ENCODE measurements around the gene SDK1.

Gene SDK1, protein sequence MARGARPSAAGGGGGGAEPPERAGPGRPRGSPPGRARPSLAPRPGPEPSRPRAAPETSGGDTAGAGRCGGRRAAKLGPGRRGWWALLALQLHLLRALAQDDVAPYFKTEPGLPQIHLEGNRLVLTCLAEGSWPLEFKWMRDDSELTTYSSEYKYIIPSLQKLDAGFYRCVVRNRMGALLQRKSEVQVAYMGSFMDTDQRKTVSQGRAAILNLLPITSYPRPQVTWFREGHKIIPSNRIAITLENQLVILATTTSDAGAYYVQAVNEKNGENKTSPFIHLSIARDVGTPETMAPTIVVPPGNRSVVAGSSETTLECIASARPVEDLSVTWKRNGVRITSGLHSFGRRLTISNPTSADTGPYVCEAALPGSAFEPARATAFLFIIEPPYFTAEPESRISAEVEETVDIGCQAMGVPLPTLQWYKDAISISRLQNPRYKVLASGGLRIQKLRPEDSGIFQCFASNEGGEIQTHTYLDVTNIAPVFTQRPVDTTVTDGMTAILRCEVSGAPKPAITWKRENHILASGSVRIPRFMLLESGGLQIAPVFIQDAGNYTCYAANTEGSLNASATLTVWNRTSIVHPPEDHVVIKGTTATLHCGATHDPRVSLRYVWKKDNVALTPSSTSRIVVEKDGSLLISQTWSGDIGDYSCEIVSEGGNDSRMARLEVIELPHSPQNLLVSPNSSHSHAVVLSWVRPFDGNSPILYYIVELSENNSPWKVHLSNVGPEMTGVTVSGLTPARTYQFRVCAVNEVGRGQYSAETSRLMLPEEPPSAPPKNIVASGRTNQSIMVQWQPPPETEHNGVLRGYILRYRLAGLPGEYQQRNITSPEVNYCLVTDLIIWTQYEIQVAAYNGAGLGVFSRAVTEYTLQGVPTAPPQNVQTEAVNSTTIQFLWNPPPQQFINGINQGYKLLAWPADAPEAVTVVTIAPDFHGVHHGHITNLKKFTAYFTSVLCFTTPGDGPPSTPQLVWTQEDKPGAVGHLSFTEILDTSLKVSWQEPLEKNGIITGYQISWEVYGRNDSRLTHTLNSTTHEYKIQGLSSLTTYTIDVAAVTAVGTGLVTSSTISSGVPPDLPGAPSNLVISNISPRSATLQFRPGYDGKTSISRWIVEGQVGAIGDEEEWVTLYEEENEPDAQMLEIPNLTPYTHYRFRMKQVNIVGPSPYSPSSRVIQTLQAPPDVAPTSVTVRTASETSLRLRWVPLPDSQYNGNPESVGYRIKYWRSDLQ (N-terminal part only)

DNA sequence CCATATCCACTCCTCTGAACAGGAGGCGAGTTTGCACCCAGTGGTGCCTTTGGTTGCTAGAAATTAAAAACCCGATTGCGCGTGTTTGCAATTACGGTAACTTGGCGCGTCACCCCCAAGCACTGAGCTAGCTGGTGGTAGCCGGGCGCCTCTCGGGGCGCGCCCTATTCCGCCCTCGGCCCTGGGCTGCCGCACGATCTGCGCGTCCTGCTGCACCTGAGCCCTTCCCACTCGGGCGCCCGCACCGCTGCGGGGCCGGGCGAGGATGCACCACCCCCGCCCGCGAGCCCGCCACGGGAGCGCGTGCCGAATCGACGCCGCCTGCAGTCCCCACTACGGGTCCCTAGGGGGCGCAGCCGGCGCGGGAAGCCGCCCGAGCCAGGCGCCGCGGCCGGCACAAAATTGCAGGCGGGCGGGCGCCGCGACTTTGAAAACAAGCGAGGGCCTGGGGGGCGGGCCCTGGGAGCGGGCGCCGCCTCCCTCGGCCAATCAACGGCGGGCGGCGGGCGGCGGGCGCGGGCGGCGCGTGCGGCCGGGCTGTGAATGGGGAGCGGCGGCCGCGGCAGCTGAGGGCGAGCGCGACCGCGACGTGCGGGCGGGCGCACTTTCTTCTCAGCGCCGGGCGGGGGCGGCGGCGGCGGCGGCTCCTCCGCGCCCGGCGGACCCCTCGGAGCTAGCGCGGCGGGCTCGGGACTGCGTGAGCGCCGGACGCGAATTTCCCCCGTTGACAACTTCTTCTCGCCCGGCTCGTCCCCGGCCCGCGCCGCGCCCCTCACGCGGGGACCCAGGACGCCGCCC is at the start of gene SDK1:
SDK1 (plus strand) TSS at position 602 of the 798 bp plus-strand sequence. CDS start 335 bp downstream, outside the sequence.
- H3K4me3 ChIP-seq (ENCODE audit: low read depth, low read length): peak within 1 kb of the TSS; percentile 60

DNA sequence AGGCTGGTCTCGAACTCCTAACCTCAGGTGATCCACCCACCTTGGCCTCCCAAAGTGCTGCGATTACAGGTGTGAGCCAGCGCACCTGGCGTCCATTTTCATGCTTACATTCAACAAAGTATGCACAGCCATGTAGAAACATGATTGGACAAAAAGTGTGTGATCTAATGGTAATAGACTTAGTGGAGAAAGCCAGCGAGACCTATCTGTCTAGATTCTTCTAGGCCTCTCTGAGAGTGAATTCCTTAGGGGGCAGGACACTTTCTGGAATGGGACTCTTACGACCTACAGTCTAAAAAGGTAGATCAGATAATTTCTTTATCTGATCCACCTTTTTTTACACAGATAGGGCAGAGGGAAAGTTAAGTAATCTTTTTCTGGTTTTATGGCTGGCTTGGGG is 46.3 kb upstream of the SDK1 start:
- no peak overlapping the region for H3K4me3 ChIP-seq (ENCODE audit: low read depth, low read length)

DNA sequence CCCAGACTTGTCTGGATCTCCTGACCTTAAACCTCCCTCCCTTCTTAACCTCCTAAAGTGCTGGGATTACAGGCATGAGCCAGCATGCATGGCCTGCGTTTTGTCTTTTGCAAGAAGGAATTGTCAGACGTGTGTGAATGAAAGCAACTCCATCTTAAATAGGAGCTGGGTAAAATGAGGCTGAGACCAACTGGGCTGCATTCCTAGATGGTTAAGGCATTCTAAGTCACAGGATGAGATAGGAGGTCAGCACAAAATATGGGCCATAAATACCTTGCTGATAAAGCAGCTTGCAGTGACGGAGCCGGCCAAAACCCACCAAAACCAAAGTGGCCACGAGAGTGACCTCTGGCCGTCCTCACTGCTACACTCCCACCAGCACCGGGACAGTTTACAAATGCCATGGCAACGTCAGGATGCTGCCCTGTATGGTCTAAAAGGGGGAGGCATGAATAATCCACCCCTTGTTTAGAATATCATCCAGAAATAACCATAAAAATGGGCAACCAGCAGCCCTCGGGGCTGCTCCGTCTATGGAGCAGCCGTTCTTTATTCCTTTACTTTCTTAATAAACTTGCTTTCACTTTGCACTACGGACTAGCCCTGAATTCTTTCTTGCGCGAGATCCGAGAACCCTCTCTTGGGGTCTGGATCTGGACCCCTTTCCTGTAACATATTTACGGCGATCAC is 41.2 kb upstream of the SDK1 start:
- no peak overlapping the region for H3K4me3 ChIP-seq (ENCODE audit: low read depth, low read length)

DNA sequence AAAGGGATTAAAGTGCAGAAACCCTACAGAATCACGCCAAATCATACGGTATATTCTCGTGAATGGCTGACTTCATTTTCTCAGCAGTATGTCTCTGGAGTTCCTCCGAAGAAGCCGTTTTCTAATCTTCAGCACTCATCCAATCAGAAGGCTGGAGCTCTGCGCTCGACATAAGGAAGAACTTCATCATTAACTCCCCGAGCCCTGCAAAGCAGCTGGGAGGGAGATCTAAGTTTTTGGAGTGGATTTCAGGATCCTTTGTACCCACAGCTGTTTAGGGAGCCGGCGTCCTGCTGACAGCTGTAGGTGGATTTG is 40.7 kb upstream of the SDK1 start:
- no peak overlapping the region for H3K4me3 ChIP-seq (ENCODE audit: low read depth, low read length)

DNA sequence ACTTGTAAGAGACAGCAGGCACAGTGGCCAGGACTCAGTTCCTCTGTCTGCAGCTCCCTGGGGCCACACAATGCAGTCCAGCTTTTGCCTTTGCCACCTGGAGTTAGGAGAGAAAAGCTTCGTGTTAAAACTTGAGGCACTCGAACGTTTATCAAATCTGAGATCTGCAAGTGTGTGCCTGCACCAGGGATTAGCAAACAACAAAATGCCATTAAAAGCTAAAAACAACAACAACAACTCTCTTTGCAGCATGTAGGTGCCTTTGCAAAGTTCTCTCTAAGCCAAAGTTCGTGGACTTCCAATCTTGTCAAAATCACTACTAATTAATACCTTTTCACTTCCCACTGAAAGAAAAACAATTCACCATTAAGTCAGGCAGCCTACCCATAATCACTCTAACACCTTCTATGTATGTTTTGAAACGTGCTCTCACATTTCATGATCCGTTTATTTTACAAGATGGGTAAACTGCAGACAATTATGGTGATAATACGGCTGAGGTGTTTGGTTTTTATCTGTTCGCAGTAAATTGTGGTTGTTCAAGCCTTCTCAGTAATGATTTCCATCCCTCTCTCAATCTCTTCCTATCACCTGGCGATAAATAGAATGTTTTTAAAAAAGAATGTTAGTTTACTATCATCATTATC is 36.2 kb upstream of the SDK1 start:
- H3K4me3 ChIP-seq (ENCODE audit: low read depth, low read length): no peak overlapping the region

DNA sequence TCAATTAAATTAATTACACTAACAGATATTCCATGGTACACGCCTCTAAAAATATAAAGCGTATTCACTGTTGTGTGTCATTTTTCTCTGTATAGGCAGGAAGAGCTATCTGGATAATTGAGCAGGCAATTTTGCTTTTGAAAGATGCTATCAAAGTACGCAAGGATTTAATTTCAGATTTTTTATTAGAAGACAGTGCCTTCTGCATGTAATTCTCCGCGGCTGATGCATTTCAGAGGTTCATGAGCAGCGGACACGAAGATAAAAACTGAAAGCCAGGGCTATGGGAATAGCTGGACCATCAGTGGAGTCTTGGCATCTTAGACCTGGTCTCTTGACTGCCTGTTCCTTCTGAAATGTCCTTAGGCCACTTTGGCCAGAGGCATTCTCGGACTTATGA is 35.7 kb upstream of the SDK1 start:
- H3K4me3 ChIP-seq (ENCODE audit: low read depth, low read length): no peak overlapping the region

DNA sequence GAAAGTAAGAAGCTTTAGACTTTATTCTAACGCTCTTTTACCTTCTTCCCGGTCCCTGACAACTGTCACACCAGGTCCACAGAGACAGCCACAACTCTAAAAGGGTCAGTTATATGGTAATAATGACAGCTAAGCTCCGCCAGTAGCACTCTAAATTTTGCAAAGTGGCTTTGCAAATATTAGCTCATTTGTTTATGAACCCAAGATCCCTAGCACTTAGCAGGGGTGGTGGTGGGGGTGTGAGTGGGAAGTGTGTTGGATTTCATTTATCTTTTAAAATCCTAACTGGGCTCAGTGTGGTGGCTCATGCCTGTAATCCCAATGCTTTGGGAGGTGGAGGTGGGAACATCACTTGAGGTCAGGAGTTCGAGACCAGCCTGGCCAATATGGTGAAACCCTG is 34.8 kb upstream of the SDK1 start:
- H3K4me3 ChIP-seq (ENCODE audit: low read depth, low read length): no peak overlapping the region

DNA sequence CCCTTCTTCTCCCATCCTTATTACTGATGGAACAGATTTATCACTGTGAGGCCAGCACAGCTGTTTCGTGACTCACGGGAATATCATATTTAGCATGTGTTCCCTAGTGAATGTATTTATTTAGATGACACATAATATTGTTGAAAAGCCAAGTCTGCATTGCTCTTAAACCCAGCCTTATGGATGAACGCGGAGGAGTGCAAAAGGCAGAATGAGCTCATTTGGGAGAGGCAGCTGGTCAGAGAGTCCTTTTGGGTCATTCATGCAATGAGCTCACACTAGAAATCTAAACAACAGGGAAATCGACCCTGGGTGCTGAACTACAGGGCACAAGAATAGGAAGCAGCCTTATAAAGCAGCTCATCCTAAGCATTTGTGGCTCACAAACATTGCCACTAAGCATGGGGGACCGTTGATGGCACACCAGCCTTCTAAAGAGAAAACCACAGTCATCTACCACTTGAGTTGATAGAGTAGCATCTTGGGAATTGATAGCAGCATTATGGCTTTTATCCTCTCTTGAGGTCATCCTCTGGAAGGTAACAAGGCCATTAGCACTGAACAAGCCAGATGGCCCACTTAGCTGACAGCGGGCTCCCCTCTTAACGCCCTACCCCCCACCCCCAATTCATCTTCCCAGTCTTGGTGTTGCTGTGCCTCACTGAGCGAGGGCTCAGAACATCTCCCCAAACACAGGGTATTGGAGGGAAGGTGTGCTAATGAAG is 32.9 kb upstream of the SDK1 start:
- H3K4me3 ChIP-seq (ENCODE audit: low read depth, low read length): no peak overlapping the region

DNA sequence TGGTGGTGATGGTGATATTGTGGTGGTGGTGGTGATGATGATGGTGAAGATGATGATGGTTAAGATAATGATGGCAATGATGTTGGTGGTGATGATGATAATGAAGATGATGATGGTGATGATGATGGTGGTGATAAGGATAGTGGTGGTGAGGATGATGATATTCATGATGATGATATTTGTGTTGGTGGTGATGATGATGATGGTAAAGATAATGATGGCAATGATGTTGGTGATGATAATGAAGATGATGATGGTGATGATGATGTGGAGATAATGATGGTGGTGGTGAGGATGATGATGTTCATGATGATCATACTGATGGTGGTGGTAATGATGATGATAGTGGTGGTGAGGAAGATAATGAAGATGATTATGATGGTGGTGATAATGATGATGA is 30.7 kb upstream of the SDK1 start:
- no peak overlapping the region for H3K4me3 ChIP-seq (ENCODE audit: low read depth, low read length)

DNA sequence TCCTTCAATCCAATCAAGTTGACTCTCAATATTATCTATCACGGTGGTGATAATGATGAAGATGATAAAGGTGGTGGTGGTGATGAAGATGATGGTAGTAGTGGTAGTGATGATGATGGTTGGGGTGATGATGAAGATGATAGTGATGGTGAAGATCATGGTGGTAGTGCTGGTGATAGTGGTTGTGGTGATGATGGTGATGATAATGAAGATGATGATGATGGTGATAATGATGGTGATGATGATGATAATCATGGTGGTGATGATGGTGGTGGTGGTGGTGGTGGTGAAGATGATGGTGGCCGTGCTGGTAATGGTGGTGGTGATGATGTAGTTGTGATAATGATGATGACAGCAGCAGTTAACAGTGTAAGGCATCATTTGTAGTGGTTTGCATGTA is 29.8 kb upstream of the SDK1 start:
- H3K4me3 ChIP-seq (ENCODE audit: low read depth, low read length): no peak overlapping the region

DNA sequence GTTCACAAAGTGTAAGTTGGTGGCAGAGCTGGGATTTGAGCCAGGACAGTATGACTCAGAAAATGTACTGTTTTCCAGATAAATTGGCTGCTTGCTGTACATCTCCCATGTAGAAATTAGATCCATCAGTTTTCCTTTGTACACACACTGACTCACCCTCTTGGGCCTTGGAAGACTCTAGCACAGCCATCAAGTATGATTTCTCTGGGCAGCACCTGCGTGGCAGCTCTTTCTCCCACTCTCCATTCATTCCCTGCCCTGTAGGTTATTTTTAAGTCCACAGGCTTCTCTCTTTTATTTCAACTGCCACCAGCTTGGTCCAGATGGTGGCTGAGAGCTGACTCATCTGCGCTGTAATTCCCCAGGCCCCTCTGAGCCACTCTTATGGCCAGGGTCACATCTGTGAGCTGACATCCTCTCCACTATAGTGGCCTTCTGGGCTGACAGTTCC is 28.3 kb upstream of the SDK1 start:
- no peak overlapping the region for H3K4me3 ChIP-seq (ENCODE audit: low read depth, low read length)

DNA sequence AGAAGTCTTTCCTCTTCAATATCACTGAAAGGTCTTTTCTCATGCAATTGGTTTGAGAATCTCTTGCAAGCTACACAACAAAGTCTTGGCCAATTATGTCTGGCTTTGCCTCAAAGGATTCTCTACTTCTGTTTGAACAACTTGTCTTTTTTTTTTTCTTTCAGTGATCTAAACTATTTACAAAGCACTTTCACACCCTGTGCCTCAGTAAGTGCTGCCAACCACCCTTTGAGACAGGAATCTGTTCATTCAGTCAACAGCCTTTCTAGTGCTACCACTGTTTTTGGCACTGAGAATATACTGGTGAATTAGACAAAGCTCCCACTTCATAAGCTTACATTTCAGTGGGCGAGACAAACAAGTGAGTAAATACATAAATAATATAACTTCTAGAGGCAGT is 26.9 kb upstream of the SDK1 start:
- no peak overlapping the region for H3K4me3 ChIP-seq (ENCODE audit: low read depth, low read length)

DNA sequence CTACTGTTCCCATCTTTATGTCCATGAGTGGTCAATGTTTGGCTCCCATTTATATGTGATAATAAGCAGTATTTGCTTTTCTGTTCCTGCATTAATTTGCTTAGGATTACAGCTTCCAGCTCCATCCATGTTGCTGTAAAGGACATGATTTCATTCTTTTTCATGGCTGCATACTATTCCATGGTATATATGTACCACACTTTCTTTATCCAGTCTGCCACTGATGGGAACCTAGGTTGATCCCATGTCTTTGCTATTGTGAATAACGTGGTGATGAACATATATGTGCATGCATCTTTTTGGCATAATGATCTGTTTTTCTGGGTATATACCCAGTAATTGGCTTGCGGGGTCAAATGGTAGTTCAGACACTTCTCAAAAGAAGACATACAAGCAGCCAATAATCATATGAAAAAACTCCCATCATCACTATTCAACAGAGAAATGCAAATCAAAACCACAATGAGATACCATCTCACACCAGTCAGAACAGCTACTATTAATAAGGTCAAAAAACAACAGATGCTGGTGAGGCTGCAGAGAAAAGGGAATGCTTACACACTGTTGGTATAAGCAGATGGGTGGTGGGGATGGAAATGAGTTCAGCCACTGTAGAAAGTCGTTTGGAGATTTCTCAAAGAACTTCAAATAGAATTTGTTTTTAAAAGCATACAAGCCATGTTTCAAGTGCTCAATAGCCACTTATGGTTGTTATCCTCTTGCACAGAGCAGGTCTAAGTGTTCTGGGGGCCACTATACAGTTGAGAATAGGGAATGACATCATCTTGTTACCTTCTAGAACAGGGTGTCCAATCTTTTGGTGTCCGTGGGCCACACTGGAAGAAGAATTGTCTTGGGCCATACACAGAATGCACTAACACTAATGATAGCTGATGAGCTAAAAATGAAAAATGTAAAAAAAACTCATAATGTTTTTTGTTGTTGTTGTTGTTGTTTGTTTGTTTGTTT is 23.2 kb upstream of the SDK1 start:
- H3K4me3 ChIP-seq (ENCODE audit: low read depth, low read length): no peak overlapping the region

DNA sequence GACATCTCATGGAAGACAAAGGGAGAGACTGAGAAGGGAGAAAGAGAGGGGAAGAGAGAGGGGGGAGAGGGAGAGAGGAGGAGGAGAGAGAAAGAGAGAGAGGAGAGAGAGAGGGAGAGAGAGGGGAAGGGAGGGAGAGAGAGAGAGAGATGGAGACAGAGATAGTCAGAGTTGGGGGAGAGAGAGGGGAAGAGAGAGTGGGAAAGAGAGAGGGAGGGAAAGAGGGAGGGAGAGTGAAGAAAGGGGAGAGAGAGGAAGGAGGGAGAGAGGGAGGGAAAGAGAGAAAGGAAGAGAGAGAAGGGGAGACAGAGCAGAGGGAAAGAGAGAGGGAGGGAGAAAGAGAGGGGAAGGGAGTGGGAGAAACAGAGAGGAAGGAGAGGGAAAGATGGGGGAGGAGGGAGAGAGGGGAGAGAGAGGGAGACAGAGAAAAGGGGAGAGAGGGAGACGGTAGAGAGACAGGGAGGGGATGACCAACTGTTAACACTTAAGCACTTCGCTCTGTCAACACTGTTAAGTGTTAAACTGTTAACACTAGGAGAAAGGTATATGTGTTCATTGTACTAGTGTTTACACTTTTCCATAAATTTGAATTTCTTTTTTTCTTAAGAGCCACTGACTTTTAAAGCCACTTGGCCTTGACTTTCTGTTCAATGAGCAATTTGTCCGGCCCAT is 21.8 kb upstream of the SDK1 start:
- no peak overlapping the region for H3K4me3 ChIP-seq (ENCODE audit: low read depth, low read length)

DNA sequence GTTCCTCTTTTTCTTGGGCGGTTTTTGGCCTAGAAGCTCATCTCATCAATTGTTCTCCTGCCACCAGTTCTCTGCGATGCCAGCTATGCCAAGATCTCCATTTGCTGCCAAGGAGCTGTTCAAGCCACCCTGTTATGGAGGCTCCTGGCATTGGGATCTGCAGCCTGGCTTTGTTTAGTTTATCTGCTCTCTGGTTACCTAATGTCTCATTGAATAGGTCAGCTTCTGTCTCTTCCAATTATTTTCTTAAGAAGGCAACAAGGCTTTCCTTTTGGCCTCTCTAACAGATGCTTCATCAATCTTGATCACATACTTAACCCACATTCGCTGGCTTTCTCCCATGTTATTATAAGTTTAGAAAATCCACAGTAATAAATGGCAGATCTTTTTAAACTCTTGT is 20.6 kb upstream of the SDK1 start:
- H3K4me3 ChIP-seq (ENCODE audit: low read depth, low read length): no peak overlapping the region

DNA sequence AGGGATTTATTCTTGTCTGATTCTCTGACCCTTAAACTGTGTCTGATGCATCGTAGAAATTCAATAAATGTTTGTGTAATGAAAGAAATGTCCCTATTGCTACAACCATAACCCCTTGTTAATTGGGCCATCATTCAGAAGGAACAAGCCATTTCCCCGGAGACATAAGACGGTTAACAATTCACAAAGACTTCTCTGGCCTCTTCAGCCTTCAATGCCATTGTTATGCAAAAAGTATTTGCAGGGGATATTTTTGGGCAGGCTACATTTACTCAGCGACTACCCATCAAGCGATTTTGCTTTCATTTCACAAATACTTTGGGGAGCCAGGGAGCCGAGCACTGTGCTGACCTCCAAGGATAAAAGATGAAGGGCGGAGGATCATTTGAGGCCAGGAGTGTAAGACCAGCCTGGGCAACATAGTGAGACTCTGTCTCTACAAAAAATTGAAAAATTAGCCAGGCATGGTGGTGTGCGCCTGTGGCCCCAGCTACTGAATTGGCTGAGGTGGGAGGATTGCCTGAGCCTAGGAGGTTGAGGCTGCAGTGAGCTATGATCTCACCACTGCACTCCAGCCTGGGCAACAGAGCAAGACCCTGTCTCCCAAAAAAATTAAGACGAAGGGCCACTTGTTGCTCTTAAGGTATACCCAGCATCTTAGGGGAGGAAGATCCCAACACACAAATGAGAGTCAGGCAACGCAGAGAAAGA is 20.0 kb upstream of the SDK1 start:
- no peak overlapping the region for H3K4me3 ChIP-seq (ENCODE audit: low read depth, low read length)

DNA sequence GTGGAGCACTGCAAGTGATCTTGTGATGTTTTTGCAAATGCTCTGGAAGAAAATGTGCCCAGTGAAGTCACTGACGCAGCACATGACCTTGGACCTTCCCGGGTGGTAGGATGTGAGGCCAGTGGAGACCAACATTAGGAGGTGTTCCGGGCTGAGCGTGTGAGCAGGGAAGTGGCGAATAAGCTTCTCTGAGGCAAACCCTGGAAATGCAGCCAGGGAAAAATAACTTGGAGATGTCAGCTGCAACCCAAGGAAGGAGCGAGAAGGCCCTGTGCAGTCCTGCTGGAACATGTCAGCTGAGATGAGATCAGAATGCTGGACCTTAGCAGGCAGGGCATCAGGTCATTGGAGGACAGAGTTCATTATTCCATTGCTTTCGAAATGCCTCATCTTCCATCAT is 18.6 kb upstream of the SDK1 start:
- no peak overlapping the region for H3K4me3 ChIP-seq (ENCODE audit: low read depth, low read length)

Data from iPS-11a (cell line).